Mesothelial cell of epicardium (in vitro differentiated cells): Measurements from ENCODE around the gene CDC27. TPM values are rescaled to one million over a fixed set of nuclear protein-coding genes. Genes with fewer than 3 reads are reported as not detected.
"Not testable (repeated sequence)": the region's sequence is repeated elsewhere in the genome, so short reads cannot be mapped to it uniquely, and the experiment has no call there.

ENCODE experiments used
- DNase-seq, 2 experiments: peaks; one replicate each; pipeline ENCODE4 v3.0.0; 2021; ENCODE audit warnings: low spot score in 2 of 2; ENCODE audit not compliant: unreplicated experiment in 2 of 2
- H3K27ac Mint-ChIP-seq: 2 replicates; pipeline ENCODE4 v1.8.0; 2021; ENCODE audit warnings: mixed read lengths
- H3K27me3 Mint-ChIP-seq: 2 replicates; pipeline ENCODE4 v1.8.0; 2021; ENCODE audit warnings: low read depth, mixed read lengths
- H3K36me3 Mint-ChIP-seq: 2 replicates; pipeline ENCODE4 v1.8.0; 2021; ENCODE audit warnings: mixed read lengths
- H3K4me1 Mint-ChIP-seq: 2 replicates; pipeline ENCODE4 v1.8.0; 2021; ENCODE audit warnings: mixed read lengths
- H3K4me3 Mint-ChIP-seq: 2 replicates; pipeline ENCODE4 v1.8.0; 2021; ENCODE audit warnings: mild to moderate bottlenecking, moderate library complexity, mixed read lengths
- H3K9me3 Mint-ChIP-seq: 2 replicates; pipeline ENCODE4 v1.8.0; 2021; ENCODE audit warnings: mixed read lengths
- CTCF ChIP-seq: fragments of 200-600 bp; sonication (generic); IDR thresholded peaks from one replicate; pipeline ENCODE4 v1.5.0; 2021; ENCODE audit warnings: antibody characterized with exemption; ENCODE audit not compliant: unreplicated experiment
- total RNA-seq: library from RNA; stranded (reverse); gene quantifications from 3 replicates; pipeline ENCODE4 v1.2.1, GENCODE V29; 2021

CDC27 gene
- total RNA-seq, 1 donor from 2014 or later: 91.4 TPM

- H3K27me3 Mint-ChIP-seq: no peaks in the 10 kb centered on the region
- TF ChIP-seq CTCF: no peak
- no peak overlapping the region for H3K4me3 Mint-ChIP-seq
- H3K27ac Mint-ChIP-seq: no peak overlapping the region
- H3K4me1 Mint-ChIP-seq: no peaks in the 10 kb centered on the region
- H3K9me3 Mint-ChIP-seq: no peaks in the 10 kb centered on the region
- DNase-seq: no peak
- H3K36me3 Mint-ChIP-seq: peaks cover 18% of the 10 kb centered on the region
Observed at GRCh38 chr17:47176389-47176826, 12.7 kb downstream of the CDC27 start.

- peaks cover 20% of the 10 kb centered on the region for H3K36me3 Mint-ChIP-seq
- not testable (repeated sequence) for H3K27ac Mint-ChIP-seq
Observed at GRCh38 chr17:47174823-47175222, 14.3 kb downstream of the CDC27 start.

GRCh38 chr17:47172696-47173565 lies 16.2 kb downstream of the CDC27 start:
- H3K27me3 Mint-ChIP-seq: no peaks in the 10 kb centered on the region
- H3K27ac Mint-ChIP-seq: no peak overlapping the region
- H3K9me3 Mint-ChIP-seq: no peaks in the 10 kb centered on the region
- TF ChIP-seq CTCF: no peak
- peaks cover 25% of the 10 kb centered on the region for H3K36me3 Mint-ChIP-seq
- no peak for DNase-seq
- H3K4me1 Mint-ChIP-seq: no peaks in the 10 kb centered on the region
- H3K4me3 Mint-ChIP-seq: no peak overlapping the region

More at GRCh38 chr17:47174823-47175222, 14.3 kb downstream of the CDC27 start:
- H3K4me3 Mint-ChIP-seq, H3K4me1 Mint-ChIP-seq, H3K27me3 Mint-ChIP-seq, DNase-seq, H3K9me3 Mint-ChIP-seq: not testable (repeated sequence)

GRCh38 chr17:47170710-47171109 lies 18.4 kb downstream of the CDC27 start:
- Mint-ChIP-seq H3K9me3 (no peaks in the 10 kb centered on the region), H3K36me3 (peaks cover 32% of the 10 kb centered on the region), H3K27me3 (no peaks in the 10 kb centered on the region), H3K27ac (no peak overlapping the region), H3K4me1 (no peaks in the 10 kb centered on the region), H3K4me3 (no peak overlapping the region)
- no peak for DNase-seq
- no peak for TF ChIP-seq CTCF

GRCh38 chr17:47168896-47169295 lies 20.2 kb downstream of the CDC27 start:
- not testable (repeated sequence) for H3K27ac Mint-ChIP-seq, H3K9me3 Mint-ChIP-seq, H3K4me3 Mint-ChIP-seq, DNase-seq, H3K4me1 Mint-ChIP-seq, H3K27me3 Mint-ChIP-seq
- H3K36me3 Mint-ChIP-seq: peaks cover 27% of the 10 kb centered on the region

- not testable (repeated sequence) for DNase-seq, H3K27ac Mint-ChIP-seq, H3K4me3 Mint-ChIP-seq, H3K9me3 Mint-ChIP-seq, H3K27me3 Mint-ChIP-seq, H3K4me1 Mint-ChIP-seq
- H3K36me3 Mint-ChIP-seq: peaks cover 31% of the 10 kb centered on the region
Observed at GRCh38 chr17:47166854-47167253, 22.2 kb downstream of the CDC27 start.

GRCh38 chr17:47165137-47165536 lies 24.0 kb downstream of the CDC27 start:
- TF ChIP-seq CTCF: no peak
- Mint-ChIP-seq H3K4me3 (no peak overlapping the region), H3K9me3 (no peaks in the 10 kb centered on the region), H3K4me1 (no peaks in the 10 kb centered on the region), H3K36me3 (peaks cover 35% of the 10 kb centered on the region), H3K27me3 (no peaks in the 10 kb centered on the region), H3K27ac (no peak overlapping the region)
- DNase-seq: no peak
